Psoas muscle (tissue), 8 donors: ENCODE measurements around the gene MAST2. TPM values are rescaled to one million over a fixed set of nuclear protein-coding genes. Genes with fewer than 3 reads are reported as not detected.

Experiments used
- ATAC-seq, 4 donors: fragments of 200-7000 bp; cut with Tn5 transposase; one replicate each; pipeline ENCODE4 v1.9.1; 2020; ENCODE audit warnings: moderate library complexity in 3 of 4, mild to moderate bottlenecking in 2 of 4
- DNase-seq, 2 donors: peaks; one replicate each; pipeline ENCODE4 v3.0.0-alpha.2; 2020
- H3K27ac ChIP-seq: fragments of 200-600 bp; one replicate; pipeline ENCODE4 v1.8.0; 2022
- H3K27me3 ChIP-seq, 3 donors: fragments of 200-600 bp in 1 of 3; one replicate each; pipeline versions ENCODE4 v1.6.1 to v1.8.0; 2013 to 2022; ENCODE audit warnings: low read length in 2 of 3, mild to moderate bottlenecking in 2 of 3, moderate library complexity in 1 of 3; ENCODE audit not compliant: insufficient read depth in 3 of 3
- H3K36me3 ChIP-seq, 2 donors: fragments of 200-600 bp in 1 of 2; one replicate each; pipeline versions ENCODE4 v1.6.1 to v1.8.0; 2013 to 2022; ENCODE audit warnings: low read depth in 1 of 2, mild to moderate bottlenecking in 1 of 2, moderate library complexity in 1 of 2; ENCODE audit not compliant: insufficient read depth in 1 of 2
- H3K4me1 ChIP-seq: fragments of 200-600 bp; one replicate; pipeline ENCODE4 v1.8.0; 2022
- H3K4me3 ChIP-seq: fragments of 200-600 bp; one replicate; pipeline ENCODE4 v1.8.0; 2022; ENCODE audit warnings: mild to moderate bottlenecking
- H3K9me3 ChIP-seq: fragments of 200-600 bp; one replicate; pipeline ENCODE4 v1.8.0; 2022
- WGBS, 3 donors: extraction: QIAGEN DNeasy Blood & Tissue Kit; methylation state at CpG; one replicate each; pipeline versions ENCODE4 v1.1.6 to v1.1.7; 2013; 5-methylcytosine and 5-hydroxymethylcytosine counted together
- intact Hi-C, 2 donors: fragments of 100-400 bp; cut with DNase I; formaldehyde crosslinking; loops; one replicate each; pipeline versions ENCODE4 v1.11.0 to v1.14.2; 2022
- polyA plus RNA-seq, 3 donors: library from polyadenylated mRNA; stranded (reverse); fragments of 200-250 nt; gene quantifications; one replicate each; pipeline ENCODE4 v1.2.3, GENCODE V29; 2013
- total RNA-seq, 4 donors: library from RNA; stranded (reverse); fragmentation: NEBNext Ultra II Directional in 2 of 4; extraction: Animal tissue kit (Norgen Biotek cat#: 25700) in 2 of 4; gene quantifications; one replicate each; pipeline versions ENCODE4 v1.2.1 to v1.2.4, GENCODE V29; 2021 to 2023
- TF ChIP-seq, protein P1 (sequence below): fragments of 200-600 bp; IDR thresholded peaks from one replicate; pipeline ENCODE4 v1.8.0; 2022; ENCODE audit warnings: antibody characterized with exemption
- donor health status: healthy with polysubstance abuse.
- donor health status: DM: no; HTN: no; CAD: no; lungs with moderate emphysema.
- donor health status: Bipolar disorder and iron deficiency.
- donor health status: healthy.
- donor health status: DM: yes; HTN: yes; CAD: no.
- donor health status: DM: no; HTN: no; CAD: no.
- donor health status: DM: no; HTN: no; CAD: no.
- donor health status: DM: yes; HTN: yes; CAD: no.

The MAST2 gene
- total and polyA plus RNA-seq, 7 donors = 97.8 to 266 (median 159) TPM

DNA sequence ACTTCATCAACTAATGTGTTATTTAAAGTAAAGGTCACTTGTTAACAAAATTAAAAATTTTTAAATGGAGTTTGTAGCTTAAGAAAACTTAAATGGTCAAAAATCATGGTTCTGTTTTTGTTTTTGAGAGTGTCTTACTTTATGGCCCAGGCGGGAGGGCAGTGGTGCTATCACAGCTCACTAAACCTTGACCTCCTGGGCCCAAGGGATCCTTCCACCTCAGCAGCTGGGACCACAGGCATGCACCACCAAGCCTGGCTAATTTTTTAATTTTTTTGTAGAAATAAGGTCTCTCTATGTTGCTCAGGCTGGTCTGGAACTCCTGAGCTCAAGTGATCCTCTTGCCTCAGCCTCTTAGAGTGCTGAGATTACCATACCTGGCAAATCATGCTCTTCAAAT lies 111.4 kb downstream of the MAST2 start:
- ATAC-seq (peak in 1 of 4 donors; percentile 31), DNase-seq (no peak)
- Histone ChIP-seq H3K27me3 (no peaks in the 10 kb centered on the region), H3K27ac (peak overlapping the region; percentile 86), H3K4me1 (peaks cover 50% of the 10 kb centered on the region), H3K36me3 (peaks cover 0 to 30% of the 10 kb centered on the region in 2 donors), H3K9me3 (no peaks in the 10 kb centered on the region), H3K4me3 (peak overlapping the region; percentile 75)
- intact Hi-C loops = loop anchor here in 1 of 2 donors (5.0 kb wide), 1 partner anchor 42 kb away; no protein-coding TSS in a partner anchor
- TF ChIP-seq, protein P1, sequence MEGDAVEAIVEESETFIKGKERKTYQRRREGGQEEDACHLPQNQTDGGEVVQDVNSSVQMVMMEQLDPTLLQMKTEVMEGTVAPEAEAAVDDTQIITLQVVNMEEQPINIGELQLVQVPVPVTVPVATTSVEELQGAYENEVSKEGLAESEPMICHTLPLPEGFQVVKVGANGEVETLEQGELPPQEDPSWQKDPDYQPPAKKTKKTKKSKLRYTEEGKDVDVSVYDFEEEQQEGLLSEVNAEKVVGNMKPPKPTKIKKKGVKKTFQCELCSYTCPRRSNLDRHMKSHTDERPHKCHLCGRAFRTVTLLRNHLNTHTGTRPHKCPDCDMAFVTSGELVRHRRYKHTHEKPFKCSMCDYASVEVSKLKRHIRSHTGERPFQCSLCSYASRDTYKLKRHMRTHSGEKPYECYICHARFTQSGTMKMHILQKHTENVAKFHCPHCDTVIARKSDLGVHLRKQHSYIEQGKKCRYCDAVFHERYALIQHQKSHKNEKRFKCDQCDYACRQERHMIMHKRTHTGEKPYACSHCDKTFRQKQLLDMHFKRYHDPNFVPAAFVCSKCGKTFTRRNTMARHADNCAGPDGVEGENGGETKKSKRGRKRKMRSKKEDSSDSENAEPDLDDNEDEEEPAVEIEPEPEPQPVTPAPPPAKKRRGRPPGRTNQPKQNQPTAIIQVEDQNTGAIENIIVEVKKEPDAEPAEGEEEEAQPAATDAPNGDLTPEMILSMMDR = no peak
- 50 to 61% (median 53%) methylated on average over 1 of the region's 1 CpG for WGBS, 3 donors

DNA sequence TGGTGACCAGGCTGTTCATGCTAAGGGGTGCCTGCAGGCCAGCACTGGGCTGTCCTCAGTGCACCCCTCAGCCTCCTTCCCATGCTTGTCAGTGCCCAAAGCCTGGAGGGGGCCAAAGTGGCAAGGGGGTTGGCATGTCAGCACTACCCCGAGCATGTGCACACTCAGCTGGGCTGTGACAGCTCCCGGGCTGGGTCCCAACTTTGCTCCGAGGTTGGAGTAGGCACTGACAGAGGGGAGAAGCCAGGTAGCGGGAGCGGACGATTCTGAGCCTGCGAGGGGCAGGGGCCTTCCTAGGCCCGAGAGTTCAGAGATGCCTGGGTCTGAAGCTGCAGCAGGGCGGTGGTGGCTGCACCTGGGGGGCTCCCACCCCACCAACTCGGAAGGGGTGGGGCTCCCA lies 119.0 kb downstream of the MAST2 start:
- peak overlapping the region; percentile 37 for H3K4me3 ChIP-seq
- peak overlapping the region; percentile 42 for H3K27ac ChIP-seq
- ATAC-seq = peak; percentile 49 to 60 (median 59)
- TF ChIP-seq, protein P1 = no peak
- peak in 1 of 2 donors; percentile 71 for DNase-seq
- intact Hi-C loops = loop anchor here in 1 of 2 donors (5.0 kb wide), 1 partner anchor 35 kb away; no protein-coding TSS in a partner anchor
- no peaks in the 10 kb centered on the region for H3K27me3 ChIP-seq
- H3K4me1 ChIP-seq = peaks cover 84% of the 10 kb centered on the region
- H3K36me3 ChIP-seq = peaks cover 6 to 70% of the 10 kb centered on the region in 2 donors
- 44 to 72% (median 57%) methylated on average over 5 to 10 of the region's 10 CpGs for WGBS, 3 donors
- H3K9me3 ChIP-seq = no peaks in the 10 kb centered on the region

DNA sequence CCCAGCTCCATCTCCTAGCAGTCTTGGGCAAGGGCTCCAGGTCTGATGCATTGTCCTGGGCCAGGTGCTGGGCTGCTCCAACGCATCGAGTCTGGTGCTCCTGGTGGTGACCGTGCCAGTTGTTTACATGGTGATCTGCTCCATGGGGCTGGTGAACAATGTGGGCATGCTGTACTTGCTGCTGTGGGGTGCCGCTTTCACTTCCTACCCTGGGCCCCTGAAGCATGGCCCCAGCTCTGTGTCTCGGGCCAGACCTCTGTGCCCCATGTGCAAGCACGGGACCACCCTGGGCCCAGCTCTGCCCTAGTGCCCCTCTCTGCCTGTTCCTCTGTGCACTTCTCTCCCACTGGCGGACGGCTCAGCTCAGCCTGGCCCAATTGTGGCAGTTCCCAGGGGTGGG lies 119.4 kb downstream of the MAST2 start:
- ATAC-seq = peak; percentile 2 to 19 (median 12)
- H3K4me3 ChIP-seq = peak overlapping the region; percentile 37
- TF ChIP-seq, protein P1 = no peak
- peaks cover 83% of the 10 kb centered on the region for H3K4me1 ChIP-seq
- intact Hi-C loops = loop anchor here in 1 of 2 donors (5.0 kb wide), 1 partner anchor 34 kb away; no protein-coding TSS in a partner anchor
- no peaks in the 10 kb centered on the region for H3K9me3 ChIP-seq
- no peak for DNase-seq
- WGBS, 3 donors = 69 to 93% (median 70%) methylated on average over 8 of the region's 8 CpGs
- peaks cover 6 to 68% of the 10 kb centered on the region in 2 donors for H3K36me3 ChIP-seq
- peak overlapping the region; percentile 41 for H3K27ac ChIP-seq
- H3K27me3 ChIP-seq = no peaks in the 10 kb centered on the region

- intact Hi-C loops = loop anchor here in 1 of 2 donors (5.0 kb wide), 1 partner anchor 34 kb away; no protein-coding TSS in a partner anchor
- H3K27me3 ChIP-seq = no peaks in the 10 kb centered on the region
- no peaks in the 10 kb centered on the region for H3K9me3 ChIP-seq
- TF ChIP-seq, protein P1 = no peak
- DNase-seq = no peak
- 59 to 76% (median 65%) methylated on average over 4 of the region's 4 CpGs for whole genome bisulfite sequencing, 3 donors
- H3K4me1 ChIP-seq = peaks cover 88% of the 10 kb centered on the region
- H3K36me3 ChIP-seq = peaks cover 6 to 68% of the 10 kb centered on the region in 2 donors
- H3K27ac ChIP-seq = peak overlapping the region; percentile 48
- H3K4me3 ChIP-seq = peak overlapping the region; percentile 37
- ATAC-seq = no peak
These were observed 119.9 kb downstream of the MAST2 start for GRCh38 chr1:45923343-45923742.
